T-cell (primary cell): ENCODE results near the gene DUSP28. TPM values are rescaled to one million over a fixed set of nuclear protein-coding genes. Genes with fewer than 3 reads are reported as not detected.

ENCODE experiments used
- ATAC-seq, 4 experiments: fragments of 200-7000 bp in 3 of 4; fragments of 150-1000 bp in 1 of 4; cut with Tn5 transposase; replicated peaks in 1 of 4; 1 replicate in 3 of 4; 2 replicates in 1 of 4; pipeline ENCODE4 v1.10.0; 2021; ENCODE audit warnings: moderate library complexity in 3 of 4, mild to moderate bottlenecking in 2 of 4, moderate number of reproducible peaks in 1 of 4
- CTCF ChIA-PET, 2 donors: fragments of 300-600 bp; sonication (Branson Sonifier 250); formaldehyde crosslinking; loops; one replicate each; lab custom pipeline; 2022; ENCODE audit warnings: antibody characterized with exemption in 2 of 2; lab: Charles Lee
- POLR2A ChIA-PET, 2 donors: fragments of 300-600 bp; sonication (Branson Sonifier 250); formaldehyde crosslinking; loops; one replicate each; lab custom pipeline; 2022; ENCODE audit warnings: antibody characterized with exemption in 2 of 2; lab: Charles Lee
- DNase-seq, 35 experiments: peaks; one replicate each; pipeline versions ENCODE4 v3.0.0 to v3.0.0-alpha.2; 2013 to 2023
- H3K27ac ChIP-seq: one replicate; pipeline ENCODE4 v1.5.1; 2013; ENCODE audit warnings: low read length
- H3K27me3 ChIP-seq, 2 experiments: replicated peaks in 1 of 2; 1 replicate in 1 of 2; 2 replicates in 1 of 2; pipeline versions ENCODE4 v1.6.1 to v1.7.0; 2013; ENCODE audit warnings: low read length in 1 of 2, mixed read lengths in 1 of 2; ENCODE audit not compliant: control insufficient read depth in 2 of 2, insufficient read depth in 2 of 2; ENCODE audit errors: extremely low read depth in 1 of 2
- H3K36me3 ChIP-seq, 2 donors: 1 replicate in 1 of 2; 2 replicates in 1 of 2; pipeline versions ENCODE4 v1.6.1 to v1.7.0; 2013; ENCODE audit warnings: low read length in 1 of 2; ENCODE audit not compliant: control insufficient read depth in 2 of 2, insufficient read depth in 1 of 2; ENCODE audit errors: extremely low read depth in 1 of 2
- H3K4me1 ChIP-seq, 2 experiments: 1 replicate in 1 of 2; 2 replicates in 1 of 2; pipeline versions ENCODE4 v1.6.1 to v1.7.0; 2013; ENCODE audit warnings: low read length in 2 of 2, mixed read lengths in 1 of 2; ENCODE audit not compliant: insufficient read depth in 2 of 2, control insufficient read depth in 1 of 2; ENCODE audit errors: extremely low read depth in 1 of 2
- H3K4me3 ChIP-seq, 2 donors: 1 replicate in 1 of 2; 2 replicates in 1 of 2; pipeline versions ENCODE4 v1.5.1 to v1.7.0; 2013; ENCODE audit warnings: mild to moderate bottlenecking in 2 of 2, low read length in 1 of 2, moderate library complexity in 1 of 2; ENCODE audit not compliant: control insufficient read depth in 1 of 2; ENCODE audit errors: extremely low read depth in 1 of 2
- H3K9me3 ChIP-seq: 2 replicates; pipeline ENCODE4 v1.7.0; 2013
- H3K27ac Mint-ChIP-seq, 2 donors: one replicate each; pipeline ENCODE4 v1.8.0; 2020 to 2021; ENCODE audit warnings: mild to moderate bottlenecking in 2 of 2, mixed read lengths in 2 of 2
- H3K27me3 Mint-ChIP-seq, 2 donors: one replicate each; pipeline ENCODE4 v1.8.0; 2021 to 2022; ENCODE audit warnings: mixed read lengths in 2 of 2
- H3K36me3 Mint-ChIP-seq: one replicate; pipeline ENCODE4 v1.8.0; 2021; ENCODE audit warnings: mixed read lengths
- H3K4me1 Mint-ChIP-seq, 3 donors: one replicate each; pipeline ENCODE4 v1.8.0; 2020 to 2022; ENCODE audit warnings: mixed read lengths in 3 of 3, mild to moderate bottlenecking in 1 of 3
- H3K4me3 Mint-ChIP-seq, 3 donors: one replicate each; pipeline ENCODE4 v1.8.0; 2020 to 2022; ENCODE audit warnings: mild to moderate bottlenecking in 3 of 3, mixed read lengths in 3 of 3, moderate library complexity in 3 of 3
- H3K9me3 Mint-ChIP-seq, 3 donors: one replicate each; pipeline ENCODE4 v1.8.0; 2020 to 2022; ENCODE audit warnings: mixed read lengths in 3 of 3
- whole genome bisulfite sequencing: methylation state at CpG from one replicate; pipeline ENCODE4 v1.1.5; 2013; ENCODE audit warnings: missing lambda C conversion rate; ENCODE audit not compliant: insufficient coverage; 5-methylcytosine and 5-hydroxymethylcytosine counted together
- total RNA-seq, 35 experiments: library from RNA in 6 of 35; stranded (reverse) in 6 of 35; fragments of 120-200 nt in 1 of 35; gene quantifications; one replicate each; pipeline versions ENCODE4 v1.2.1 to v1.2.4 and lab custom pipeline; 2013 to 2026

DUSP28 gene
- total RNA-seq, 5 donors from 2014 or later (not counting 1 experiment from before 2014, with no cell fraction given) = 11.0 to 17.3 (median 15.4) TPM

GRCh38 chr2:240551288-240551687, 8.9 kb upstream of the DUSP28 start:
- H3K36me3 Mint-ChIP-seq = peaks cover 30% of the 10 kb centered on the region
- no peak overlapping the region for H3K4me3 Mint-ChIP-seq
- H3K4me1 ChIP-seq = peaks cover 0 to 12% of the 10 kb centered on the region in 2 experiments
- H3K4me3 ChIP-seq = no peak overlapping the region
- no peak for DNase-seq
- ATAC-seq = no peak
- H3K4me1 Mint-ChIP-seq = peaks cover 4 to 16% (median 11%) of the 10 kb centered on the region in 3 donors
- no peaks in the 10 kb centered on the region for H3K27me3 Mint-ChIP-seq
- POLR2A ChIA-PET = interaction anchor here in 1 of 2 donors (0.6 kb wide), 2 partner anchors 65 to 552 kb away, joined by 3 to 7 read pairs; no protein-coding TSS in a partner anchor
- no peaks in the 10 kb centered on the region for H3K9me3 Mint-ChIP-seq
- H3K27ac ChIP-seq = no peak overlapping the region
- H3K9me3 ChIP-seq = peaks cover 4% of the 10 kb centered on the region
- H3K27ac Mint-ChIP-seq = peak overlapping the region in 1 of 2 donors; percentile 66
- peaks cover 12 to 33% of the 10 kb centered on the region in 2 donors for H3K36me3 ChIP-seq
- no peaks in the 10 kb centered on the region for H3K27me3 ChIP-seq
- 93% methylated on average over 3 of the region's 4 CpGs for WGBS
- CTCF ChIA-PET = no interaction called here

- Mint-ChIP-seq H3K27ac (no peak overlapping the region), H3K4me1 (peaks cover 9 to 21% (median 16%) of the 10 kb centered on the region in 3 donors), H3K27me3 (no peaks in the 10 kb centered on the region), H3K4me3 (no peak overlapping the region), H3K9me3 (no peaks in the 10 kb centered on the region), H3K36me3 (peaks cover 30% of the 10 kb centered on the region)
- POLR2A ChIA-PET = interaction anchor here in 1 of 2 donors (0.6 kb wide), 1 partner anchor 552 kb away, joined by 7 read pairs; no protein-coding TSS in a partner anchor
- Histone ChIP-seq H3K4me1 (peaks cover under 1 to 17% of the 10 kb centered on the region in 2 experiments), H3K9me3 (peaks cover 4% of the 10 kb centered on the region), H3K27me3 (no peaks in the 10 kb centered on the region), H3K4me3 (no peak overlapping the region), H3K36me3 (peaks cover 12 to 33% of the 10 kb centered on the region in 2 donors), H3K27ac (no peak overlapping the region)
- WGBS = no CpG with 5 or more reads among the region's 1 CpG
- CTCF ChIA-PET = no interaction called here
- DNase-seq (no peak), ATAC-seq (no peak)
These were observed 8.3 kb upstream of the DUSP28 start for GRCh38 chr2:240551811-240552210.

DNA sequence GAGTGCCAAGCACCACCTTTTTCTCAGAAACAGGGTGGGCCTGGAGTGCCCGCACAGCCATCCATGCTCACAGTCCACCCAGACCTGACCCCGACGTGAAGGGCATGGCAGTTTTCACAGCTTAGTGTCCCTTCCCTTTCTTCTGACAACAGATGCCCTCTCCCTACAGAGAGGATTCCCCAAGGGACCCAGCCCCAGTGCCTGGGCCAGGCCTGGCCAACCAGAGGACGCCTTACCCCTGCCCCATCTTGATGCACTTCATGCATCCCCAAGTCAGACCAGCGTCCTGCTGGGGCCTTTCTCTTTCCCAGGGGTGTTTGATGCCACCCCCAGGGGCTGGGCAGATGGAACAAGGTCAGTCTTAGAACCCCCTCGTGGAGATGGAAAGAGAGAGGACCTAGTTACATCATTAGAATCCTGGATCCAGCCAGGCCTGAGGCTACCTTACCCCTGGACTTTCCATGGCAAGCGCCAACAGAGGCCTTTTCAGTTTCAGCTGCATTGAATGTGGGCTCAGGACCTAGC, 6.1 kb upstream of the DUSP28 start:
- H3K36me3 Mint-ChIP-seq = peaks cover 33% of the 10 kb centered on the region

DNA sequence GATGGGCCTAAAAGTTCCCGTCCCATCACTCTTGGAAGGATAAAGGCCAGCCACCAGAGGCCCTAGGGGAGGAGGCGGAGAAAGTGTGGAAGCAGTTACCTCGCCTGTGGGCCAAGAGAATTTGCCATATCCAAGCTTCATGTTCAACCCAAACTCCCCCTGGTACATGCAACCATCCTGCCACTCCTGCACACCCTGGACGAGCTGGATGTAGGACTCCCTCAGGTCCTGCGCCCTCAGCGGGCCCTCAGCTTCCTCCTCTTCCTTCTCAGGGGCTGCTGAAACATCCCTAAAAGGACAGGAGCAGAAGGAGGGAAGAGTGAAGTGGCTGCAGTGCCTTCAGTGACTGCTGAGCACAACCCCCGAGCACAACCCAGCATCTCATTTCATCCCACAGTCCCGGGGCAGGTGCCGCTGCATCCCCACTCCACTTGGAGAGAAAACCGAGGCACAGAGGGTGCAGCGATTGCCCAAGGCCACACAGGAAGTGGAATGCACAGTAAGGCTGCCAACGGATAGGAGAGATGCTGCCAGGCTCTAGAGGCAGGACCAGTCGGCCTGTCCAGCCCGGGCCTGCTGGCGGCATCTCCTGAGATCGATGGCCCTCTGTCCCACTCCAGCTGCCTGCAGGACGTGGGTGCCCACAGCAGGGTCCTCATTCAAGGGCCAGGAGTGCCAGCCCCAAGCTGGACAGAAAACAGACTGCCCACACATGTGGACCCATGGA, 5.2 kb upstream of the DUSP28 start:
- WGBS = 94% methylated on average over 10 of the region's 17 CpGs
- peaks cover 4% of the 10 kb centered on the region for H3K9me3 ChIP-seq
- ChIA-PET POLR2A (no interaction called here), CTCF (no interaction called here)
- no peaks in the 10 kb centered on the region for H3K27me3 Mint-ChIP-seq
- no peaks in the 10 kb centered on the region for H3K27me3 ChIP-seq
- no peak overlapping the region for H3K27ac Mint-ChIP-seq
- H3K4me1 ChIP-seq = peaks cover 19 to 48% of the 10 kb centered on the region in 2 experiments
- DNase-seq (no peak), ATAC-seq (no peak)
- H3K36me3 ChIP-seq = peaks cover 14 to 36% of the 10 kb centered on the region in 2 donors
- no peaks in the 10 kb centered on the region for H3K9me3 Mint-ChIP-seq
- H3K4me3 ChIP-seq = no peak overlapping the region
- H3K36me3 Mint-ChIP-seq = peaks cover 32% of the 10 kb centered on the region
- no peak overlapping the region for H3K4me3 Mint-ChIP-seq
- peaks cover 31 to 43% (median 35%) of the 10 kb centered on the region in 3 donors for H3K4me1 Mint-ChIP-seq
- no peak overlapping the region for H3K27ac ChIP-seq

More for the DNA sequence above, 6.1 kb upstream of the DUSP28 start:
- H3K4me1 ChIP-seq = peaks cover 11 to 39% of the 10 kb centered on the region in 2 experiments
- 92% methylated on average over 5 of the region's 7 CpGs for WGBS
- H3K36me3 ChIP-seq = peaks cover 14 to 35% of the 10 kb centered on the region in 2 donors
- ATAC-seq (no peak), DNase-seq (peak in 1 of 35 experiments; percentile 4)
- Mint-ChIP-seq H3K27me3 (no peaks in the 10 kb centered on the region), H3K4me3 (no peak overlapping the region), H3K4me1 (peaks cover 22 to 33% (median 25%) of the 10 kb centered on the region in 3 donors), H3K9me3 (no peaks in the 10 kb centered on the region), H3K27ac (no peak overlapping the region)
- no peak overlapping the region for H3K27ac ChIP-seq
- no peak overlapping the region for H3K4me3 ChIP-seq
- no peaks in the 10 kb centered on the region for H3K27me3 ChIP-seq
- ChIA-PET CTCF (no interaction called here), POLR2A (no interaction called here)
- H3K9me3 ChIP-seq = peaks cover 4% of the 10 kb centered on the region

DNA sequence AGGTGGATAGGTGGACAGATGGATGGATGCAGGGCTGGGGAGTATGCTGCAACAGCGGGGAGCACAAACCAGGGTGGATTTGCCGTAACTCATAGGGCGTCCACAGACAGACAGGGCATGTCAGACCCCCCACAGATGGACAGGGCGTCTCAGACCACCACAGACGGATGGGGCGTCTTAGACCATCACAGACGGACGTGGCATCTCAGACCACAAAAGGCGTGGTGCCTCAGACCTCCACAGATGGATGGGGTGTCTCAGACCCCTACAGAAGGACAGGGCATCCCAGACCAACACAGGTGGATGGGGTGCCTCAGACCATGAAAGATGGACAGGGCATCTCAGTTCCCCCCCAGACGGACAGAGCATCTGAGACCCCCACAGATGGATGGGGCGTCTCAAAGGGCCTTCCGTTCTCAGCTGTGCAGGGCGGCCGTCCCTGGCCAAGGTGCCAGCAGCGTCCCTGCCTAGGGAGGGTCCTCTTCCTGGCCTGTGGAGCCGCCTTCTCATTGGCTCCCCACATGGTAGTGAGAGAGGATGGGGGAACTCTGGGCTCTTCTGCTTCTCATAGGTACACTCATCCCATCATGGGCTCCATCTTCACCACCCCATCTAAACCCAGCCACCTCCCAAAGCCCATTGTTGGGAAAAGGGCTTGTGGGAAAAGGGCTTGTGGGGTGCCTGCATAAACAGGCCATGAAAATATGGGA, 4.5 kb upstream of the DUSP28 start:
- CTCF ChIA-PET = no interaction called here
- peaks cover 14 to 36% of the 10 kb centered on the region in 2 donors for H3K36me3 ChIP-seq
- POLR2A ChIA-PET = no interaction called here

DNA sequence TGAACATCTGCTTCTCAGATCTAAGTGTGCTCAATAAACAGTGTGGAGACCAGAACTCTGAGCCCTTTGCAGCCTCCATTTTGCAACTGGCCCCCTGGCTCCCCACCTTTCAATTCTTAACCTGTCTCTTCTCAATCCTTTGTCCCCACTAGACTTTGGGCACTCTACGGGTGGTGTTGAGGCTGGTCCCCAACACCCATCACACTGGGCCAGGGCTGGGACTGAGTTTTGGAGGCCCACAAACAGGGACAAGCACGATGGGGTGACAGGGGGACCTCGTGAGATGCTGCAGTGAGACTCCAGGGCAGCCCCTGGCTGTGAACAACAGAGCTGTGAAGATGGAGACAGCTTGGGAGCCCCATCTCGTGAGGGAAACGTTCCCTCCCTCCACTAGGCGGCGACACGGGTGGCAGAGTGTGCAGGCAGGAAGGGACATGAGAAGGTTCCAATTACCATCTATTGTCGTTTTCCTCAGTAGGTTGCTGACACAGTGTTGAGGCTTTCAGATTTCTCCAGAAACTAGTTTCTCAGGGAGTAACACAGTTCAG, 3.5 kb upstream of the DUSP28 start:
- Mint-ChIP-seq H3K4me1 (peaks cover 39 to 51% (median 43%) of the 10 kb centered on the region in 3 donors), H3K4me3 (peak overlapping the region; percentile 36 to 87 (median 49))

More for the DNA sequence above, 4.5 kb upstream of the DUSP28 start:
- DNase-seq (no peak), ATAC-seq (no peak)
- Mint-ChIP-seq H3K4me3 (no peak overlapping the region), H3K4me1 (peaks cover 33 to 44% (median 36%) of the 10 kb centered on the region in 3 donors), H3K27me3 (no peaks in the 10 kb centered on the region), H3K27ac (no peak overlapping the region), H3K9me3 (no peaks in the 10 kb centered on the region), H3K36me3 (peaks cover 28% of the 10 kb centered on the region)
- Histone ChIP-seq H3K4me3 (no peak overlapping the region), H3K27me3 (no peaks in the 10 kb centered on the region), H3K9me3 (peaks cover 4% of the 10 kb centered on the region), H3K27ac (no peak overlapping the region), H3K4me1 (peaks cover 19 to 50% of the 10 kb centered on the region in 2 experiments)
- WGBS = 94% methylated on average over 8 of the region's 16 CpGs

More for the DNA sequence above, 3.5 kb upstream of the DUSP28 start:
- H3K9me3 Mint-ChIP-seq = no peaks in the 10 kb centered on the region
- H3K27ac ChIP-seq = no peak overlapping the region
- POLR2A ChIA-PET = no interaction called here
- peaks cover 23% of the 10 kb centered on the region for H3K36me3 Mint-ChIP-seq
- peaks cover 12 to 27% of the 10 kb centered on the region in 2 donors for H3K36me3 ChIP-seq
- no peaks in the 10 kb centered on the region for H3K9me3 ChIP-seq
- H3K4me3 ChIP-seq = no peak overlapping the region
- H3K27me3 Mint-ChIP-seq = no peaks in the 10 kb centered on the region
- H3K4me1 ChIP-seq = peaks cover 23 to 55% of the 10 kb centered on the region in 2 experiments
- 64% methylated on average over 4 of the region's 9 CpGs for WGBS
- peak overlapping the region; percentile 0 to 13 for H3K27ac Mint-ChIP-seq
- DNase-seq (peak; percentile 45 to 79 (median 68)), ATAC-seq (no peak)
- no peaks in the 10 kb centered on the region for H3K27me3 ChIP-seq
- CTCF ChIA-PET = interaction anchor here in 1 of 2 donors (0.9 to 2.0 kb wide), 3 partner anchors 9 to 43 kb away, joined by 5 to 8 read pairs (median 5); partner anchors contain the start of gene CAPN10
